HG03575 (cell line): ENCODE results near the gene DOCK1.

Experiments
- ATAC-seq: cut with Tn5 transposase; IDR thresholded peaks from one replicate; pipeline ENCODE4 v1.9.1; 2021; ENCODE audit not compliant: unreplicated experiment, insufficient number of reproducible peaks, low FRiP score; ENCODE audit errors: extremely low read depth

DOCK1 gene

GRCh38 chr10:127338399-127339110 is 433.3 kb downstream of the DOCK1 start:
- no peak for ATAC-seq

- ATAC-seq, result no peak
Measured at GRCh38 chr10:127343821-127344220, 438.6 kb downstream of the DOCK1 start.

GRCh38 chr10:127344346-127344745 is 439.1 kb downstream of the DOCK1 start:
- ATAC-seq, result no peak

GRCh38 chr10:127345231-127345965 is 440.2 kb downstream of the DOCK1 start:
- ATAC-seq, result no peak

GRCh38 chr10:127346604-127347003 is 441.4 kb downstream of the DOCK1 start:
- ATAC-seq, result no peak

GRCh38 chr10:127347202-127347959 is 442.2 kb downstream of the DOCK1 start:
- ATAC-seq, result no peak

- no peak for ATAC-seq
Measured at GRCh38 chr10:127349737-127350136, 444.5 kb downstream of the DOCK1 start.

GRCh38 chr10:127351542-127351941 is 446.3 kb downstream of the DOCK1 start:
- no peak for ATAC-seq

GRCh38 chr10:127353544-127353943 is 448.3 kb downstream of the DOCK1 start:
- ATAC-seq, result no peak

- no peak for ATAC-seq
Measured at GRCh38 chr10:127354255-127354654, 449.0 kb downstream of the DOCK1 start.

- ATAC-seq, result no peak
Measured at GRCh38 chr10:127354992-127355391, 449.8 kb downstream of the DOCK1 start.

- ATAC-seq, result no peak
Measured at GRCh38 chr10:127356360-127356759, 451.1 kb downstream of the DOCK1 start.

- ATAC-seq, result no peak
Measured at GRCh38 chr10:127357265-127357664, 452.0 kb downstream of the DOCK1 start.

- ATAC-seq, result no peak
Measured at GRCh38 chr10:127358337-127358736, 453.1 kb downstream of the DOCK1 start.

- ATAC-seq, result no peak
Measured at GRCh38 chr10:127364034-127364433, 458.8 kb downstream of the DOCK1 start.

GRCh38 chr10:127368101-127368500 is 462.9 kb downstream of the DOCK1 start:
- no peak for ATAC-seq

- ATAC-seq, result no peak
Measured at GRCh38 chr10:127368929-127369328, 463.7 kb downstream of the DOCK1 start.

GRCh38 chr10:127370601-127371000 is 465.4 kb downstream of the DOCK1 start:
- ATAC-seq, result no peak

GRCh38 chr10:127372361-127372760 is 467.1 kb downstream of the DOCK1 start:
- ATAC-seq, result no peak
